CD4-positive, alpha-beta T cell treated with Interleukin-4 for 1 hour (primary cell): ENCODE results near the gene NALCN.

Source experiments
- DNase-seq, 2 donors: peaks; one replicate each; pipeline ENCODE4 v3.0.0-alpha.2; 2020 to 2022

NALCN gene

GRCh38 chr13:101111894-101112293 is 304.4 kb downstream of the NALCN start:
- DNase-seq: no peak

DNA sequence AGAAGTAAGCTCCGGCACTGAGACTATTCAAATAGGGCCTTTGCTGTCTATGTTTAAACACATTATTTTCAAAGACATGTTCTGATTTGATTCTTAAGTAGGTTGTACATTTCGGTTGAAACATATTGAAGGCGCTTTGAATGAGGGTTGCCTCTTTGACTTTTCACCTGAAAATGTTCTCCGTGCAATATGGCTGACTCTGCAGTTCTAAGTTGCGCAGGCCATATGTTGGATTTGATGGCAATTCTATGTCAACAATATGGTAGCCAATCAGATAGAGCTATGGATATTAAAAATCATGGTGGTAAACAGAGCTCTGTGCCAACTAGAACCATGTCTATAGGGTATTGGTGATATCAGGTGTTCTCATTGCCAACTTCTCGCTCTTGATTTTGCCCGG is 307.3 kb downstream of the NALCN start:
- DNase-seq: no peak

- no peak for DNase-seq
These were observed 317.4 kb downstream of the NALCN start for GRCh38 chr13:101098873-101099272.

GRCh38 chr13:101092985-101093384 is 323.3 kb downstream of the NALCN start:
- DNase-seq: no peak

DNA sequence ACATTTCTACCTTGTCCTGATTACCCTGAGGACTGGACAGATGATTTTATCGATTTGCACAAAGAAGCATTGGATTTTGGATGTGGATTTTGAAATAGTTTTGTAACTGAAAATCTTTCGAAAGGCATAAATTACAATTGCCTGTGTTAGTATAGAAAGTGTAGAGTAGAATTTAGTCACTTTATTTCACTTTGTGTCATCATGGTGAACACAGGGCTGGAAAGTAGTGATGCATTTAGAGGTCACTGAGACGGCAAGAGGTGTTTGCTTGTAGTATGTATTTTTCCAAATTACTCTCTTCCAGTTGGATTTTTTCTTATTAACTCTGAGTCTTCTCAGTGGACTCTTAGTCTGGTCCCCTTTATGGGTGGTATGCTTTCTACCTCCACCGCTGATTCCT is 326.0 kb downstream of the NALCN start:
- DNase-seq: no peak

GRCh38 chr13:101085551-101085950 is 330.8 kb downstream of the NALCN start:
- no peak for DNase-seq

DNA sequence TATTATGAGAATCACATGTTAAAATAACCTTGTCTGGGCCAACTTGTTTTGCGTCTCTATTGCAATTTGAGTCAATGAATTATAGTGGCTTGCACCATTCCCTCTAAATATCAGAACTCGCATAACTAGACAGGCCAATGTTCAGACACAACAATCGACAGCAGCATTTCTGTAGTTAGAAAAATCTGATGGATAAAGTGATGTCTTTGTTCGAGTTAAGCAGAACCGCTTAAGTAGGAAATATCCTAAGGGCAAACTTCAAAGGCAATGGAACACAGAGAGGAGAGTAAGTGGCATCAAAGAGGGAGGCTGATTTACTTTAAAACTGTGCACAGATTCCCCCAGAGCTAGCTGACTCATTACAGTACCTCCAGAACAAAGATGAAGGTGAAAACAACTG is 333.9 kb downstream of the NALCN start:
- DNase-seq: no peak

DNA sequence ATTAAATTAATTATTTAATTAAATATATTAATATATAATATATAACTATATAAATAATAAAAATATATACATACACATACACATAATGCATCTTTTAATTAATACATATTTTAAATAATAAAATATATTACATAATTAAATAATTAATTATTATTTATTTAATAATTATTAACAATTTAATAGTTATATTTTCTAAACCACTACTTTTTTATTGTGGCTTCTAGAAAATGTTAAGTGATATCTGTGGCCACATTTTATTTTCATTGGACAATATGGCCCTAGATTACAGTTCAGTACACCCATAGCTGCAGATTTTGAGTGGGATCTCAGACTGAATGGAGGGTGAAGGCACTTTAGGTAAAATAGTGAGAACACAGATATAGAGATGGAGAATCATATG is 335.7 kb downstream of the NALCN start:
- no peak for DNase-seq

GRCh38 chr13:101065329-101065728 is 351.0 kb downstream of the NALCN start:
- DNase-seq: no peak

DNA sequence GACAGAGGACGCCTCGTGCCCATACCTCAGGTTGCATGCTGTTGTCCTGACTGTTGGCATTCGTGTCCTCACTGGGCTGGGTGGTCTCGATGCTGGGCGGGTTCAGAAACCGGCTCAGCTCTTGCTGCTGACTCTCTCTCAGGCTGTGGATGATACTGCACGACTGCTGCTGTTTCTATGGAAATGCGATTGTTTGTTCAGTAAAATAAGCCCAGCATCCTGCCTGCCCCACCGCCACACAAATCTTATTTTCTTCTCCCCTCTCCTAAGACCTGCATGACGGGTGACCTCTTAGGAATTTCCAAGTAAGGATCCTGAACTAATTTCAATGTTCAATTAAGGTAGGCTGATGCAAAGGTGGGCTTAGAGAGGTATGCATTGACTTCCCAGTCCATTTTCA is 356.5 kb downstream of the NALCN start:
- no peak for DNase-seq

DNA sequence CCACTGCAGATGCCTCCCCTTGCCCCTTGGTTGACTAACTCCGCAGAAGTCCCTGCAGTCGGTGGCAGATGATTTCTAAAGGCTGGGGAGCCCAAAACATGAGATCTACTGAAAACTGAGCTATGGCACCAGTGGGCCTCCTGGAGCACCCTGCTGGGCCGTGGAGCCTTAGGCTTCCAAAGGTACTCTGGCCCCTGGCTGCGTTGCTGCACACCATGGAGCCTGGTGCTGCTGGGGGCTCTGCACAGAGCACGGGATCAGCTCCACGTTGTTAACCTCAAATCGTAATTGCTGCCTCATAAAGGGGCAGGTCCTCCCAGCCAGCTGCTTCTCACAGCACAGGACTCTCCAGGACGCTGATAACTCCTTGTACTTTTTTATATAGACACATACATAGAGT is 357.5 kb downstream of the NALCN start:
- no peak for DNase-seq

DNA sequence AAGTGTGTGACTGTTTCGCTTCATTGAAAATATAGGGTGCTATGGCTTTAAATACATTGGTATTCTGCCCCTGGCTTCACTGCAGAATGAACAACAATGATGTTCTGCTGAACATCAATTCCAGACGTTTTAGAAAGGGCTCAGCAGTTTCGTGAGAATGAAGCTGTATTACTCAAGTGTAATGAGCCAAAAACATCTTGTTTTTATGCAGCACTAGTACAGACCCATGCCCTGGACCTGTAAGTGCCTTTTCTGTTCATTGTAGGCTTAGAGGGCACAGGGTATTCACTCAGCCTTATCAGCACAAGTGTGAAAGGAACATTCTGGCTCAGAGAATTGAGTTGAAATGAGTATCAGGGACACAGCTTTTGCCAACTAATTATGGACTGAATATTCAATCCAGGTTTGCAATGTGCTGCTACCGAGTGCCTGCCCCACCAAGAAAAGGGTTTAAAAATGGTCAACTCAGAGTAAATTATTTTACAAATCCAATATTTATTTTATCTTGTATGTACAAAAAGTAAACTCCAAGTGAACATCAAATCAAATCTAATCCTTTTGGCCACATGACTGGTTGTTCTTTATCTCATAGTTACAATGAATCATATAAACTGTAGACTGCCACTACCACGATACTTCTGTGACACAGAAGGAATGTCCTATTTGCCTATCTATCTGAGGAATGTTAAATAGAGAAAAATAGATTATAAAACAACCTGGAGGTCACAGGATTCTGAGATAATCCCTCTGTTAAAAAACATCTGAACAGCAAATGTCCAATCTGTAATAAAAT is 362.8 kb downstream of the NALCN start:
- DNase-seq: no peak

- no peak for DNase-seq
These were observed 367.0 kb downstream of the NALCN start for GRCh38 chr13:101049166-101049850.

- no peak for DNase-seq
These were observed 379.8 kb downstream of the NALCN start for GRCh38 chr13:101036546-101036945.

GRCh38 chr13:101035119-101035620 is 381.1 kb downstream of the NALCN start:
- DNase-seq: no peak

DNA sequence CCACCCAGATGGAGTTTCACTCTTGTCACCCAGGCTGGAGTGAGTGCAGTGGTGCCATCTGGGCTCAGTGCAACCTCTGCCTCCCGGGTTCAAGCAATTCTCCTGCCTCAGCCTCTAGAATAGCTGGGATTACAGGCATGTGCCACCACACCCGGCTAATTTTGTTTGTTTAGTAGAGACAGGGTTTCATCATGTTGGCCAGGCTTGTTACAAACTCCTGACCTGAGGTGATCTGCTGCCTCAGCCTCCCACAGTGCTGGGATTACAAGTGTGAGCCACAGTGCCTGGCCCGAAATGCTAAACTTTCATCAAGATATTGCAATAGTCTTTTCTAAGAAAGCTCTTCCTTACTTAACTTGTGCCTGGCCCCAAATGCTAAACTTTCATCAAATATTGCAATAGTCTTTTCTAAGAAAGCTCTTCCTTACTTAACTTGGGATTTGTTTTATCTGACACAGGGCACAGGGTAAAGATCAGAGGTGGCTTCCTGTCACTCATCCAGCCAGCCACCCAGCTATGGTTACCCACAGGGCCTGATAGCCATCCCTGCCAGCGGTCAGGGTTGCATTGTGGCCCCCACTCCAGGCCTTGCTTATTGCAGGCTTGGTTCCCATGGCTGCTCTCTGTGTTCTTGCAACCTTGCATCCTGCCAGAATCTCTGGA is 389.4 kb downstream of the NALCN start:
- no peak for DNase-seq

DNA sequence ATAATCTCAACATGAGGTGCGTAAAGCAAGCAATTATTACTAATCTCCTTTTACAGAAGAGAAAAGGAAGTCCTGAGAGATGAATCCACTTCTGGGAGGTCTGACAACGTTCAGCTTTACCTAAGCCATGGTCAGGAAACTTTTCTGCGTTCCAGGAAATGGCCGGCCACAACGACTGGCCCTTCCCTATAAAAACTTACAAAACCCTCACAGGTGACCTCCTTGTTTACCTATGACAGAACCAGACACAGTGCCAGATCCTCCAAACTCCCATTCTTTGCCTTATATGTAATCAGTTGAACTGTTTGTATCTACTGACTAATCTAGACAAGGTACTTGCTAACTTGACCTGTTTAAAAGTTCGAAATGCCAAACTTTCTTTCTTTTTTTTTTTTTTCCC is 390.0 kb downstream of the NALCN start:
- DNase-seq: no peak

DNA sequence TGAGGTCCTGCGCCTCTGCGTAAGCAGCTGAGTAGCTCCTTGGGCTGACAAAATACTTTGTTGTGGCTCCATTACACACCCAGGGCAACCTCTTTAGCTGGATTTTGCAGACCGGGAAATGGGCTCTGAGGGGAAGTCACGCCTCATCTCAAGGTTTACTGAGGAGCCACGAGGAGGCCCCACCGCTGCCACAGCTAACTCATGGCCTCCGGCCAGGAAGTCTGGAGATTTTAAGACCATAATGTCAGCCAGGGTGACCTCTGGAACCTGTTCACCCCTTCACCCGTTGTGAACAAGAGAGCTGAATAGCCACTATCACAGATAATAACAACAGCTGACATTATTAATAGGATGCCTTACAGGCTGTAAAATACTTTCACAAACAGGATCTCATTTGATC is 390.4 kb downstream of the NALCN start:
- no peak for DNase-seq

GRCh38 chr13:101025519-101025918 is 390.8 kb downstream of the NALCN start:
- DNase-seq: no peak

- DNase-seq: no peak
These were observed 397.2 kb downstream of the NALCN start for GRCh38 chr13:101019126-101019525.

DNA sequence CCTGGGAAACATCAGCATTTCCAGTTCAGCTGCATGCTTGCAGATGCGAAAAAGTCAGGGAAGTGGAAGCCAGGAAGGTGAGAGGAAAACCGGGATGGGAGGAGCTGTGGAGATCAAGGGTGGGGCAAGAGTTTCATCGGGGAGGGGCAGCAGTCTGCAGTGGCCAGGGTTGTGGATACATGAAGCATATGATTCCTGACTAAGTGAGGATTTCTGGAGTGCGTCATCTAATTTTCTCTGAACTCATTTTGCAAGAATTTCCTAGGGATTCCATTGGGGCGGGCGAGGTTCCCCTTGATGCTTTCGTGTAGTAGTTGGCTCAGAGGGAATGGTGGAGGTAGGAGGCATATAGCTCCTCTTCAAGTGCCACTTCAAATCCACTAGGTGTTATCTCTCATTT is 397.6 kb downstream of the NALCN start:
- DNase-seq: no peak

DNA sequence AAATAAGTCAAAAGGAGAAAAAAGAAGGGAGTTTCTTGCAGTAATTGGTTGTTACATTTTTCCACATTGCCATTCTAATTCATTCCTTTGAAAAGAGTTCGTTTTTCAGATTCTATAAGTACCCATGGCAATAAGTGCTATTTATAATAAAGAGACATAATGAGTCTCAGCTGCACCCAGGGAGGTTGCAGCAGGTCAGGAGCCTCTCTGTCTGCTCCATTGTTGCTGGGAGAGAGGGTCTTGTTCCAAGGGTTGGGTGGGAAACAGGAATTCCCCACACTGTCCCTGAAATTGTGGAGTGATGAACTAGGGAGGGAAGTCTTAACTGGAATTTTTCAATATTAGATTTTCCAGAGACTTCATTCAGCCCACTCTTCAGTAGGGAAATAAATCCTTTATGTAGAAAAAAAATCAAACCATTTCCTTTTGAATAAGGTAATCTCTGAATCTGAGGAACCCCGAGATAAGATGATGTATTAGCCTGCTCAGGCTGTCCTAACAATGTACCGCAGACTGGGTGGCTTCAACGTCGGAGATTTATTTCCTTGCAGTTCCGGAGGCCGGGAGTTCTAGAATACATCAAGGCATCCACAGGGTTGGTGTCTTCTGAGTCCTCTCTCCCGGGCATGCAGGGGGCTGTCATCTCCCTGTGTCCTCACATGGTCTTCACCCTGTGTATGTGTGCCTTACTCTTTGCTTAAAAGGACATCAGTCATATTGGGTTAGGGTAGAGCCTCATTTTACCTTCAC is 399.0 kb downstream of the NALCN start:
- no peak for DNase-seq

- no peak for DNase-seq
These were observed 399.8 kb downstream of the NALCN start for GRCh38 chr13:101016475-101016874.
